K562 (cell line): ENCODE results near the gene ANKRD49. TPM values are rescaled to one million over a fixed set of nuclear protein-coding genes. Genes with fewer than 3 reads are reported as not detected.
A peak's percentile ranks its signal among the peaks of the same experiment; 100 is the strongest.

Source experiments
- ATAC-seq: fragments of 200-7000 bp; cut with Tn5 transposase; 3 replicates; pipeline ENCODE4 v1.9.1; 2020; ENCODE audit warnings: moderate library complexity
- BruUV-seq: library from RNA; stranded (reverse); fragments of 400-500 nt; replicated peaks from 2 replicates; lab custom pipeline; 2021; lab: Mats Ljungman, UMichigan
- CTCF ChIA-PET: fragments of 300-600 bp; formaldehyde crosslinking; extraction: SDS; loops from one replicate; lab custom pipeline; 2021; ENCODE audit warnings: low intra/inter-chr PET ratio; lab: Yijun Ruan, JAX
- POLR2A ChIA-PET: fragments of 300-600, 350-650 bp; sonication (Branson Sonifier 250); formaldehyde crosslinking; extraction: SDS; loops from one replicate; lab custom pipeline; 2021; ENCODE audit warnings: antibody characterized with exemption, inconsistent platforms; lab: Yijun Ruan, JAX
- DNase-seq, 4 experiments: peaks; one replicate each; pipeline versions ENCODE4 v3.0.0 to v3.0.0-alpha.2; 2011 to 2018; ENCODE audit warnings: low spot score in 3 of 4, mixed read lengths in 3 of 4; ENCODE audit errors: extremely low read depth in 1 of 4
- FAIRE-seq: peaks from 2 replicates; lab custom pipeline; 2011; peaks lifted over from hg19 to GRCh38; lab: Jason Lieb, UNC
- H2AFZ ChIP-seq: 2 replicates; pipeline ENCODE4 v1.6.0; 2011; ENCODE audit warnings: low read depth, low read length, control low read depth, inconsistent platforms
- H3K27ac ChIP-seq: fragments of 200-600 bp; 3 replicates; pipeline ENCODE4 v1.8.0; 2011; ENCODE audit warnings: low read depth, mild to moderate bottlenecking, control low read depth, inconsistent platforms, low read length, moderate library complexity, mixed read lengths; ENCODE audit errors: extremely low read depth
- H3K27me3 ChIP-seq, 2 experiments: fragments of 300-600 bp in 1 of 2; 2 replicates in 1 of 2; 3 replicates in 1 of 2; pipeline versions ENCODE4 v1.6.0 to v1.8.0; 2011; ENCODE audit warnings: inconsistent platforms in 2 of 2, low read length in 2 of 2, mild to moderate bottlenecking in 1 of 2, mixed read lengths in 1 of 2, moderate library complexity in 1 of 2; ENCODE audit not compliant: control insufficient read depth in 2 of 2, insufficient read depth in 2 of 2
- H3K36me3 ChIP-seq: fragments of 300-600 bp; 3 replicates; pipeline ENCODE4 v1.8.0; 2011; ENCODE audit warnings: mild to moderate bottlenecking, low read length, inconsistent platforms; ENCODE audit not compliant: control insufficient read depth, insufficient read depth
- H3K4me1 ChIP-seq, 2 experiments: fragments of 200-600 bp in 1 of 2; replicated peaks in 1 of 2; 2 replicates in 1 of 2; 3 replicates in 1 of 2; pipeline versions ENCODE4 v1.5.1 to v1.8.0; 2011; ENCODE audit warnings: inconsistent platforms in 2 of 2, low read length in 2 of 2, mild to moderate bottlenecking in 1 of 2, mixed read lengths in 1 of 2, moderate library complexity in 1 of 2; ENCODE audit not compliant: control insufficient read depth in 2 of 2, insufficient read depth in 2 of 2
- H3K4me2 ChIP-seq: 2 replicates; pipeline ENCODE4 v1.6.1; 2011; ENCODE audit warnings: low read length, control low read depth, inconsistent platforms, mixed read lengths; ENCODE audit not compliant: insufficient read depth
- H3K4me3 ChIP-seq: fragments of 200-600 bp; sonication (generic), shearing (Covaris generic); 2 replicates; pipeline ENCODE4 v1.5.1; 2016; ENCODE audit warnings: control low read depth, inconsistent platforms
- H3K79me2 ChIP-seq: fragments of 200-600 bp; 3 replicates; pipeline ENCODE4 v1.8.0; 2011; ENCODE audit warnings: low read length, inconsistent platforms; ENCODE audit not compliant: control insufficient read depth, insufficient read depth
- H3K9ac ChIP-seq, 2 experiments: 2 replicates each; pipeline versions ENCODE4 v1.6.0 to v1.6.1; 2011; ENCODE audit warnings: low read depth in 2 of 2, low read length in 2 of 2, control low read depth in 1 of 2, inconsistent platforms in 1 of 2, mild to moderate bottlenecking in 1 of 2, mixed read lengths in 1 of 2; ENCODE audit not compliant: insufficient read depth in 1 of 2
- H3K9me1 ChIP-seq: one replicate; pipeline ENCODE4 v1.6.0; 2011; ENCODE audit warnings: inconsistent platforms, mild to moderate bottlenecking, low read length, moderate library complexity; ENCODE audit not compliant: control insufficient read depth, insufficient read depth
- H3K9me3 ChIP-seq: replicated peaks from 2 replicates; pipeline ENCODE4 v1.5.1; 2011; ENCODE audit warnings: low read depth, low read length, inconsistent platforms; ENCODE audit not compliant: control insufficient read depth, insufficient read depth
- H4K20me1 ChIP-seq: replicated peaks from 2 replicates; pipeline ENCODE4 v1.6.1; 2011; ENCODE audit warnings: low read length, inconsistent platforms, mixed read lengths; ENCODE audit not compliant: control insufficient read depth, insufficient read depth
- C11orf30 ChIP-seq: fragments of 450-650 bp; IDR thresholded peaks from 2 replicates; pipeline ENCODE4 v1.6.1; 2016; ENCODE audit warnings: low read depth, mild to moderate bottlenecking
- ETS1 ChIP-seq: conservative IDR thresholded peaks from 2 replicates; pipeline ENCODE4 v1.6.1; 2011; ENCODE audit warnings: low read depth, mild to moderate bottlenecking, low read length; ENCODE audit not compliant: control insufficient read depth
- GTF2E2 ChIP-seq: fragments of 200-800 bp; sonication (Bioruptor generic); IDR thresholded peaks from 2 replicates; pipeline ENCODE4 v1.6.1; 2016; ENCODE audit warnings: missing genetic modification characterization, missing compliant biosample characterization
- MAFF ChIP-seq: IDR thresholded peaks from 2 replicates; pipeline ENCODE4 v1.6.1; 2012; ENCODE audit warnings: low read length, improper control_type of control experiment
- MAFG ChIP-seq: fragments of 450-650 bp; conservative IDR thresholded peaks from 2 replicates; pipeline ENCODE4 v1.6.1; 2016; ENCODE audit warnings: missing genetic modification characterization, missing compliant biosample characterization
- MAFK ChIP-seq: IDR thresholded peaks from 2 replicates; pipeline ENCODE4 v1.6.1; 2011; ENCODE audit warnings: low read length, improper control_type of control experiment
- MBD1 ChIP-seq: fragments of 250-450 bp; sonication (Bioruptor Pico); IDR thresholded peaks from 2 replicates; pipeline ENCODE4 v1.8.0; 2022; ENCODE audit warnings: inconsistent platforms
- TAF1 ChIP-seq: IDR thresholded peaks from 2 replicates; pipeline ENCODE4 v1.6.1; 2011; ENCODE audit warnings: mild to moderate bottlenecking, low read length, moderate library complexity; ENCODE audit not compliant: insufficient read depth, control insufficient read depth, severe bottlenecking; ENCODE audit errors: extremely low read depth
- TAF7 ChIP-seq: fragments of 450-650 bp; IDR thresholded peaks from 2 replicates; pipeline ENCODE4 v1.6.1; 2016; ENCODE audit warnings: missing genetic modification characterization, missing compliant biosample characterization
- ZBTB43 ChIP-seq: sonication (generic); formaldehyde crosslinking; IDR thresholded peaks from 2 replicates; pipeline ENCODE4 v1.8.0; 2023; ENCODE audit warnings: mild to moderate bottlenecking, missing genetic modification reagents
- ZNF197 ChIP-seq: fragments of 200-800 bp; sonication (Bioruptor generic); IDR thresholded peaks from 2 replicates; pipeline ENCODE4 v1.6.1; 2016; ENCODE audit warnings: low read depth, missing genetic modification characterization, missing compliant biosample characterization
- ZNF316 ChIP-seq: fragments of 450-650 bp; IDR thresholded peaks from 2 replicates; pipeline ENCODE4 v1.6.1; 2016
- WGBS: fragments of 100-300 bp; shearing (Covaris generic); methylation state at CpG from one replicate; pipeline ENCODE4 v1.1.6; 2016; ENCODE audit warnings: low coverage, mixed read lengths; ENCODE audit not compliant: insufficient coverage; ENCODE audit errors: missing lambda C conversion rate; 5-methylcytosine and 5-hydroxymethylcytosine counted together
- in situ Hi-C: fragments of 300-500 bp; cut with MboI; formaldehyde crosslinking; loops from 4 replicates; pipeline ENCODE4 v1.15.0; 2018; ENCODE audit warnings: inconsistent platforms, mixed read lengths
- intact Hi-C: fragments of 100-400 bp; cut with micrococcal nuclease; formaldehyde crosslinking; loops from 2 replicates; pipeline ENCODE4 v1.14.2; 2022
- polyA plus RNA-seq, 8 experiments: library from polyadenylated mRNA; depleted of rRNA in 4 of 8; stranded (reverse) in 5 of 8; unstranded in 3 of 8; fragments of >200 nt; fragmentation: Nextera tagmentation in 2 of 8; fragmentation: Illumina TruSeq in 1 of 8; extraction: Ambion mirVana in 2 of 8; extraction: Trizol in 1 of 8; gene quantifications; 2 replicates each; pipeline versions ENCODE4 v1.2.1 to v1.2.3, GENCODE V29; 2011 to 2014; ENCODE audit warnings: inconsistent platforms in 1 of 8, missing spikeins in 1 of 8
- total RNA-seq, 7 experiments: library from RNA; depleted of rRNA in 6 of 7; stranded (reverse); fragments of >200 nt in 6 of 7; fragmentation: Illumina TruSeq in 2 of 7; extraction: Trizol in 2 of 7; gene quantifications; 2 replicates each; pipeline versions ENCODE4 v1.2.1 to v1.2.3, GENCODE V29; 2011 to 2021; ENCODE audit warnings: low replicate concordance in 1 of 7

ANKRD49 gene
- total and polyA plus RNA-seq, 9 of the 15 experiments (the other 6 are each of a cell fraction or from before 2014, with no cell fraction given), result 13.4 to 43.5 (median 30.6) TPM

GRCh38 chr11:94486068-94486467 lies 7.7 kb upstream of the ANKRD49 start:
- no peak for FAIRE-seq
- Histone ChIP-seq H3K27ac (no peak overlapping the region), H3K9me1 (no peaks in the 10 kb centered on the region), H4K20me1 (no peaks in the 10 kb centered on the region), H3K9me3 (no peaks in the 10 kb centered on the region), H3K4me3 (no peak overlapping the region), H3K36me3 (peaks cover 86% of the 10 kb centered on the region), H3K4me1 (no peaks in the 10 kb centered on the region)
- no TSS peak for BruUV-seq
- ATAC-seq, result no peak
- intact Hi-C loops, result no loop called here
- TF ChIP-seq TAF1 (no peak), C11orf30 (peak; percentile 77), MBD1 (CRISPR knock-in tag) (no peak), MAFF (peak; percentile 81), ZNF197 (CRISPR knock-in tag) (no peak), TAF7 (tag) (no peak), GTF2E2 (tag) (no peak), MAFG (tag) (peak; percentile 73), ETS1 (no peak), MAFK (peak; percentile 77), ZNF316 (peak; percentile 89), ZBTB43 (no peak)
- TF ChIP-seq, all 486 proteins: peak for 5
- no peak for DNase-seq
- Histone ChIP-seq H3K27me3 (no peaks in the 10 kb centered on the region), H3K79me2 (peaks cover 2% of the 10 kb centered on the region; the same call in 1 of the 3 replicates), H2AFZ (no peak overlapping the region), H3K9ac (no peak overlapping the region), H3K4me2 (no peak overlapping the region)
- CTCF ChIA-PET, result no interaction called here
- POLR2A ChIA-PET, result no interaction called here
- in situ Hi-C loops, result no loop called here
- WGBS, result 90% methylated on average over 1 of the region's 1 CpG
